Loucy (cell line): Measurements from ENCODE around the gene APBA1.

ENCODE experiments used
- H2AFZ ChIP-seq: fragments of 200-600 bp; sonication (generic); 2 replicates; pipeline ENCODE4 v1.6.0; 2016; ENCODE audit warnings: antibody characterized with exemption, mild to moderate bottlenecking, low read length, moderate library complexity
- H3F3A ChIP-seq: fragments of 200-600 bp; 2 replicates; pipeline ENCODE4 v1.6.0; 2016; ENCODE audit warnings: antibody characterized with exemption, low read depth, mild to moderate bottlenecking
- H3K27me3 ChIP-seq: fragments of 200-600 bp; sonication (generic); 2 replicates; pipeline ENCODE4 v1.6.1; 2014; ENCODE audit warnings: low read length, mild to moderate bottlenecking; ENCODE audit not compliant: insufficient read depth, poor library complexity, severe bottlenecking
- H3K36me3 ChIP-seq: fragments of 200-600 bp; sonication (generic); 2 replicates; pipeline ENCODE4 v1.6.1; 2016; ENCODE audit warnings: low read length; ENCODE audit not compliant: insufficient read depth
- H3K4me1 ChIP-seq: fragments of 200-600 bp; sonication (generic); 2 replicates; pipeline ENCODE4 v1.5.1; 2014; ENCODE audit warnings: low read length, mild to moderate bottlenecking; ENCODE audit not compliant: insufficient read depth, poor library complexity, severe bottlenecking
- H3K4me2 ChIP-seq: fragments of 200-600 bp; sonication (generic); 2 replicates; pipeline ENCODE4 v1.6.0; 2014; ENCODE audit warnings: antibody characterized with exemption, low read length, low read depth, mild to moderate bottlenecking; ENCODE audit not compliant: poor library complexity, severe bottlenecking
- H3K4me3 ChIP-seq: fragments of 200-600 bp; sonication (generic); 2 replicates; pipeline ENCODE4 v1.5.1; 2014; ENCODE audit warnings: low read length, mild to moderate bottlenecking, mixed read lengths; ENCODE audit not compliant: poor library complexity, severe bottlenecking
- H3K79me2 ChIP-seq: fragments of 200-600 bp; sonication (generic); 2 replicates; pipeline ENCODE4 v1.6.1; 2014; ENCODE audit warnings: low read length; ENCODE audit not compliant: insufficient read depth
- H3K9ac ChIP-seq: fragments of 200-600 bp; sonication (generic); 2 replicates; pipeline ENCODE4 v1.6.0; 2014; ENCODE audit warnings: mild to moderate bottlenecking, low read depth, low read length, moderate library complexity; ENCODE audit not compliant: poor library complexity, severe bottlenecking
- H3K9me2 ChIP-seq: fragments of 200-600 bp; sonication (generic); replicated peaks from 2 replicates; pipeline ENCODE4 v1.6.1; 2016; ENCODE audit warnings: low read depth, low read length, mixed read lengths
- H3K9me3 ChIP-seq: fragments of 200-600 bp; sonication (generic); 2 replicates; pipeline ENCODE4 v1.6.1; 2014; ENCODE audit warnings: mild to moderate bottlenecking, antibody characterized with exemption, low read length, low read depth; ENCODE audit not compliant: insufficient read depth
- H4K20me1 ChIP-seq: fragments of 200-600 bp; sonication (generic); 2 replicates; pipeline ENCODE4 v1.6.0; 2014; ENCODE audit warnings: antibody characterized with exemption, low read length, mild to moderate bottlenecking; ENCODE audit not compliant: insufficient read depth, poor library complexity, severe bottlenecking
- CTCF ChIP-seq: fragments of 200-600 bp; sonication (generic); conservative IDR thresholded peaks from 2 replicates; pipeline ENCODE4 v1.5.1; 2014; ENCODE audit warnings: mild to moderate bottlenecking, antibody characterized with exemption, low read length
- EZH2phosphoT487 ChIP-seq: fragments of 200-600 bp; IDR thresholded peaks from 2 replicates; pipeline ENCODE4 v1.6.1; 2018; ENCODE audit warnings: antibody characterized with exemption, mild to moderate bottlenecking, moderate library complexity, borderline replicate concordance

The APBA1 gene

DNA sequence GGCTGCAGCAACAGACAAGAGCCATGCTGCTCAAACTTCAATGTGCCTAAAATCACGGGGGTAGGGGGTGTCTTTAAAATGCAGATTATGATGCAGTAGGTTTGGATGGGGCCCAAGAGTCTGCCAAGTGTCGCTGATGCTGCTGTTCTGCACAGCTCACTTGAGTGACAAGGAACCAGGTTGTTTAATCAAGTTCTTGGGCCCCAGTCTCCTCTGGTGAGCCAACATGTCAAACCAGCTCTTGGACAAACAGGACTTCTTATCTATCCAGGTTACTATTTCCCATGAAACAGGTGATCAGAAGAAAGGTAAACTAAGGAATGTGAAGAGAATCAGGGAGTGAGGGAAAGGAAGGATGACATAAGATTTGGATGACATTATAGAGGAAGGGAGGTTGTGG lies 78.0 kb downstream of the APBA1 start:
- peaks cover 12% of the 10 kb centered on the region; the same call in 1 of the 2 replicates for H3K9me3 ChIP-seq
- no peak overlapping the region for H3K4me2 ChIP-seq
- no peaks in the 10 kb centered on the region for H3K27me3 ChIP-seq
- peaks cover 6% of the 10 kb centered on the region; the same call in 1 of the 2 replicates for H3F3A ChIP-seq
- H3K9me2 ChIP-seq = no peaks in the 10 kb centered on the region
- H3K4me3 ChIP-seq = no peak overlapping the region
- no peaks in the 10 kb centered on the region for H3K36me3 ChIP-seq
- H3K4me1 ChIP-seq = peaks cover 36% of the 10 kb centered on the region
- H3K79me2 ChIP-seq = no peaks in the 10 kb centered on the region
- no peak overlapping the region for H2AFZ ChIP-seq
- no peak overlapping the region for H3K9ac ChIP-seq
- H4K20me1 ChIP-seq = no peaks in the 10 kb centered on the region
- TF ChIP-seq EZH2phosphoT487 (no peak), CTCF (no peak)

- Histone ChIP-seq H3K4me1 (peaks cover 36% of the 10 kb centered on the region), H3K36me3 (no peaks in the 10 kb centered on the region), H3K79me2 (no peaks in the 10 kb centered on the region), H3K9me2 (no peaks in the 10 kb centered on the region), H3F3A (peaks cover 6% of the 10 kb centered on the region; the same call in 1 of the 2 replicates), H4K20me1 (no peaks in the 10 kb centered on the region), H3K9ac (no peak overlapping the region), H3K4me3 (no peak overlapping the region), H3K27me3 (no peaks in the 10 kb centered on the region), H2AFZ (no peak overlapping the region), H3K4me2 (peak overlapping the region; percentile 32), H3K9me3 (peaks cover 10% of the 10 kb centered on the region; the same call in 1 of the 2 replicates)
- TF ChIP-seq CTCF = no peak
- no peak for TF ChIP-seq EZH2phosphoT487
These were observed 78.4 kb downstream of the APBA1 start for GRCh38 chr9:69593756-69594155.

DNA sequence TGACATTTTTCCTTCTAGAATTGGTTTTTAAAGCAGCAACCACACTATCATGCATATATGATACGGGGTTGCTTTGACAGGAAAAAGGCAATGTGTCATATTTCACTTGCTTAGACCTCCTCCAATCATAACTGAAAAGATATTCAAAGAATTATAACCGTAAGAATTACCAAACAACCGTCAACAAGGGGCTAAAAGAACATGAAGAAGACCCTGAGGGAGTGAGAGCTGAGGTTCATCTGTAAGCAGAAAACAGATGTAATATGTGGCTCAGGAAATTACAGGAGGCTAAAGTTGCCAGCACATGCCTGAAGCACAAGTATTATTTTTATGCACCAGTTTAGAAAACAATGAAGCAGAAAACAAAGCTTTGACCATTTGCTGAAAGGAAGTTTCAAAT lies 78.9 kb downstream of the APBA1 start:
- Histone ChIP-seq H4K20me1 (no peaks in the 10 kb centered on the region), H3K9me2 (no peaks in the 10 kb centered on the region)
- TF ChIP-seq CTCF (no peak), EZH2phosphoT487 (no peak)

More for the DNA sequence above, 78.9 kb downstream of the APBA1 start:
- Histone ChIP-seq H3K4me2 (peak overlapping the region; percentile 32), H3K4me3 (no peak overlapping the region), H3K27me3 (no peaks in the 10 kb centered on the region), H3K36me3 (no peaks in the 10 kb centered on the region), H3F3A (peaks cover 6% of the 10 kb centered on the region; the same call in 1 of the 2 replicates), H2AFZ (no peak overlapping the region; the same call in 1 of the 2 replicates), H3K9me3 (peaks cover 6% of the 10 kb centered on the region; the same call in 1 of the 2 replicates), H3K9ac (no peak overlapping the region), H3K4me1 (peaks cover 36% of the 10 kb centered on the region), H3K79me2 (no peaks in the 10 kb centered on the region)
